GM12878 (cell line): ENCODE measurements around the gene LIG1. TPM values are rescaled to one million over a fixed set of nuclear protein-coding genes. Genes with fewer than 3 reads are reported as not detected.

Experiments
- ATAC-seq: fragments of 200-7000 bp; cut with Tn5 transposase; 3 replicates; pipeline ENCODE4 v1.9.1; 2020; ENCODE audit warnings: mild to moderate bottlenecking, moderate library complexity
- BruUV-seq: library from RNA; stranded (reverse); fragments of 400-500 nt; replicated peaks from 2 replicates; lab custom pipeline; 2021; lab: Mats Ljungman, UMichigan
- CTCF ChIA-PET: fragments of 300-600 bp; sonication (Branson Sonifier 250); formaldehyde crosslinking; extraction: SDS; loops from one replicate; lab custom pipeline; 2021; ENCODE audit warnings: inconsistent platforms; lab: Yijun Ruan, JAX
- POLR2A ChIA-PET: fragments of 350-600 bp; formaldehyde crosslinking; extraction: SDS; loops from one replicate; lab custom pipeline; 2021; ENCODE audit warnings: inconsistent platforms; lab: Charles Lee
- RAD21 ChIA-PET: fragments of 300-600 bp; sonication (Branson Sonifier 250); formaldehyde crosslinking; loops from one replicate; lab custom pipeline; 2023; ENCODE audit warnings: antibody characterized with exemption; ENCODE audit not compliant: unreplicated experiment; lab: Charles Lee
- SMC1A ChIA-PET: fragments of 300-600 bp; sonication (Branson Sonifier 250); formaldehyde crosslinking; loops from one replicate; lab custom pipeline; 2023; ENCODE audit not compliant: unreplicated experiment, uncharacterized antibody; lab: Charles Lee
- DNase-seq: peaks from one replicate; pipeline ENCODE4 v3.0.0-alpha.2; 2011; ENCODE audit warnings: low read depth, low spot score
- FAIRE-seq: peaks from 3 replicates; lab custom pipeline; 2011; peaks lifted over from hg19 to GRCh38; lab: Jason Lieb, UNC
- H2AFZ ChIP-seq: 2 replicates; pipeline ENCODE4 v1.6.0; 2011; ENCODE audit warnings: low read depth, low read length, control low read depth; ENCODE audit not compliant: control insufficient read depth
- H3K27ac ChIP-seq: 2 replicates; pipeline ENCODE4 v1.5.1; 2011; ENCODE audit warnings: control low read depth; ENCODE audit not compliant: control insufficient read depth, insufficient read depth
- H3K27me3 ChIP-seq, 2 experiments: replicated peaks in 1 of 2; 2 replicates each; pipeline versions ENCODE4 v1.6.0 to v1.6.1; 2011; ENCODE audit warnings: low read length in 1 of 2; ENCODE audit not compliant: control insufficient read depth in 2 of 2, insufficient read depth in 2 of 2
- H3K36me3 ChIP-seq, 2 experiments: 2 replicates each; pipeline ENCODE4 v1.5.1; 2011; ENCODE audit warnings: low read length in 1 of 2; ENCODE audit not compliant: control insufficient read depth in 2 of 2, insufficient read depth in 2 of 2
- H3K4me1 ChIP-seq: 2 replicates; pipeline ENCODE4 v1.6.1; 2011; ENCODE audit warnings: mild to moderate bottlenecking, low read length, moderate library complexity, mixed read lengths; ENCODE audit not compliant: control insufficient read depth, insufficient read depth
- H3K4me2 ChIP-seq: 2 replicates; pipeline ENCODE4 v1.6.0; 2011; ENCODE audit warnings: control low read depth; ENCODE audit not compliant: control insufficient read depth, insufficient read depth
- H3K4me3 ChIP-seq: fragments of 200-600 bp; sonication (generic); 2 replicates; pipeline ENCODE4 v1.5.1; 2016
- H3K79me2 ChIP-seq: 2 replicates; pipeline ENCODE4 v1.6.0; 2011; ENCODE audit warnings: low read length; ENCODE audit not compliant: control insufficient read depth, insufficient read depth
- H3K9ac ChIP-seq: 2 replicates; pipeline ENCODE4 v1.8.0; 2011; ENCODE audit warnings: low read length, control low read depth, mixed read lengths; ENCODE audit not compliant: control insufficient read depth, insufficient read depth
- H3K9me3 ChIP-seq: replicated peaks from 3 replicates; pipeline ENCODE4 v1.5.1; 2011; ENCODE audit warnings: mild to moderate bottlenecking, low read length; ENCODE audit not compliant: control insufficient read depth, insufficient read depth
- H4K20me1 ChIP-seq: 2 replicates; pipeline ENCODE4 v1.6.0; 2011; ENCODE audit not compliant: control insufficient read depth, insufficient read depth
- ATF2 ChIP-seq: IDR thresholded peaks from 2 replicates; pipeline ENCODE4 v1.6.1; 2012; ENCODE audit warnings: low read length, inconsistent platforms
- CREB1 ChIP-seq: IDR thresholded peaks from 2 replicates; pipeline ENCODE4 v1.6.1; 2012; ENCODE audit warnings: low read depth, mild to moderate bottlenecking, inconsistent platforms
- CREM ChIP-seq: IDR thresholded peaks from 2 replicates; pipeline ENCODE4 v1.6.1; 2014; ENCODE audit warnings: antibody characterized with exemption, low read depth
- CUX1 ChIP-seq: IDR thresholded peaks from 2 replicates; pipeline ENCODE4 v1.6.1; 2012; ENCODE audit warnings: improper control_type of control experiment, low read depth, low read length; ENCODE audit not compliant: insufficient replicate concordance
- KDM1A ChIP-seq: fragments of 200-600 bp; sonication (generic); IDR thresholded peaks from 2 replicates; pipeline ENCODE4 v1.6.1; 2016; ENCODE audit warnings: borderline replicate concordance
- MYC ChIP-seq: IDR thresholded peaks from 2 replicates; pipeline ENCODE4 v1.6.1; 2011; ENCODE audit warnings: mild to moderate bottlenecking, low read length, moderate library complexity, inconsistent platforms; ENCODE audit not compliant: insufficient read depth, insufficient replicate concordance, insufficient read length, severe bottlenecking
- NBN ChIP-seq: fragments of 450-650 bp; IDR thresholded peaks from 2 replicates; pipeline ENCODE4 v1.6.1; 2016
- NR2C2 ChIP-seq: IDR thresholded peaks from 2 replicates; pipeline ENCODE4 v1.6.1; 2011; ENCODE audit warnings: borderline replicate concordance, low read depth; ENCODE audit not compliant: control insufficient read depth, insufficient read length
- SPI1 ChIP-seq: IDR thresholded peaks from 2 replicates; pipeline ENCODE4 v1.6.1; 2011; ENCODE audit warnings: low read depth, mild to moderate bottlenecking, low read length, moderate library complexity, borderline replicate concordance; ENCODE audit not compliant: insufficient read depth
- ZNF687 ChIP-seq: fragments of 450-650 bp; IDR thresholded peaks from 2 replicates; pipeline ENCODE4 v1.6.1; 2017; ENCODE audit warnings: mild to moderate bottlenecking, moderate library complexity
- WGBS: methylation state at CpG from one replicate; pipeline ENCODE4 v1.1.6; 2016; ENCODE audit warnings: low lambda C conversion rate; ENCODE audit not compliant: insufficient replicate concordance, insufficient coverage; ENCODE audit errors: missing lambda C conversion rate; 5-methylcytosine and 5-hydroxymethylcytosine counted together
- in situ Hi-C: fragments of 300-500 bp; cut with MboI; formaldehyde crosslinking; loops from 9 replicates; pipeline ENCODE4 v1.14.3; 2018; ENCODE audit warnings: mixed read lengths
- intact Hi-C: fragments of 100-400 bp; cut with micrococcal nuclease; formaldehyde crosslinking; loops from one replicate; pipeline ENCODE4 v1.14.2; 2022; ENCODE audit not compliant: unreplicated experiment
- polyA plus RNA-seq, 11 experiments: library from polyadenylated mRNA; depleted of rRNA in 4 of 11; unstranded in 6 of 11; stranded (reverse) in 5 of 11; fragments of >200 nt; fragmentation: Nextera tagmentation in 4 of 11; fragmentation: Illumina TruSeq in 1 of 11; extraction: Ambion mirVana in 4 of 11; extraction: Trizol in 1 of 11; gene quantifications; 1 replicate in 1 of 11; 2 replicates in 10 of 11; pipeline versions ENCODE4 v1.2.1 to v1.2.3, GENCODE V29; 2011 to 2016; ENCODE audit warnings: inconsistent platforms in 2 of 11, missing spikeins in 2 of 11, low read depth in 1 of 11
- total RNA-seq, 4 experiments: library from RNA; depleted of rRNA in 3 of 4; stranded (reverse); fragments of >200 nt in 3 of 4; fragmentation: Illumina TruSeq in 1 of 4; extraction: Trizol in 1 of 4; gene quantifications; 2 replicates each; pipeline versions ENCODE4 v1.2.1 to v1.2.3, GENCODE V29; 2013 to 2021
- TF ChIP-seq, protein P1 (sequence below): fragments of 450-650 bp; conservative IDR thresholded peaks from 2 replicates; pipeline ENCODE4 v1.6.1; 2017; ENCODE audit warnings: mild to moderate bottlenecking, moderate library complexity

LIG1 gene
- total and polyA plus RNA-seq, 10 of the 15 experiments (the other 5 are each of a cell fraction or from before 2014, with no cell fraction given) = 7.8 to 117 (median 73.7) TPM

- H3K4me3 ChIP-seq = no peak overlapping the region
- no peak overlapping the region for H2AFZ ChIP-seq
- intact Hi-C loops = no loop called here
- ChIA-PET SMC1A (no interaction called here), RAD21 (no interaction called here), POLR2A (interaction anchor here (0.7 kb wide), 1 partner anchor 140 kb away, joined by 3 read pairs; no protein-coding TSS in a partner anchor), CTCF (no interaction called here)
- no peaks in the 10 kb centered on the region for H3K79me2 ChIP-seq
- BruUV-seq = no TSS peak
- no peaks in the 10 kb centered on the region for H3K27me3 ChIP-seq
- no peak overlapping the region for H3K9ac ChIP-seq
- no peak for ATAC-seq
- H3K4me1 ChIP-seq = peaks cover 12% of the 10 kb centered on the region
- no peak for DNase-seq
- no peak overlapping the region for H3K4me2 ChIP-seq
- no peaks in the 10 kb centered on the region for H4K20me1 ChIP-seq
- TF ChIP-seq ZNF687 (no peak), KDM1A (no peak), NR2C2 (no peak), NBN (no peak), ATF2 (no peak), CUX1 (no peak), MYC (no peak), SPI1 (no peak), CREM (no peak), CREB1 (no peak)
- TF ChIP-seq, protein P1, sequence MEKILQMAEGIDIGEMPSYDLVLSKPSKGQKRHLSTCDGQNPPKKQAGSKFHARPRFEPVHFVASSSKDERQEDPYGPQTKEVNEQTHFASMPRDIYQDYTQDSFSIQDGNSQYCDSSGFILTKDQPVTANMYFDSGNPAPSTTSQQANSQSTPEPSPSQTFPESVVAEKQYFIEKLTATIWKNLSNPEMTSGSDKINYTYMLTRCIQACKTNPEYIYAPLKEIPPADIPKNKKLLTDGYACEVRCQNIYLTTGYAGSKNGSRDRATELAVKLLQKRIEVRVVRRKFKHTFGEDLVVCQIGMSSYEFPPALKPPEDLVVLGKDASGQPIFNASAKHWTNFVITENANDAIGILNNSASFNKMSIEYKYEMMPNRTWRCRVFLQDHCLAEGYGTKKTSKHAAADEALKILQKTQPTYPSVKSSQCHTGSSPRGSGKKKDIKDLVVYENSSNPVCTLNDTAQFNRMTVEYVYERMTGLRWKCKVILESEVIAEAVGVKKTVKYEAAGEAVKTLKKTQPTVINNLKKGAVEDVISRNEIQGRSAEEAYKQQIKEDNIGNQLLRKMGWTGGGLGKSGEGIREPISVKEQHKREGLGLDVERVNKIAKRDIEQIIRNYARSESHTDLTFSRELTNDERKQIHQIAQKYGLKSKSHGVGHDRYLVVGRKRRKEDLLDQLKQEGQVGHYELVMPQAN = no peak
- in situ Hi-C loops = no loop called here
- H3K9me3 ChIP-seq = peaks cover 2% of the 10 kb centered on the region; the same call in 2 of the 3 replicates
- FAIRE-seq = no peak
- whole genome bisulfite sequencing = 99% methylated on average over 33 of the region's 38 CpGs
- H3K36me3 ChIP-seq = peaks cover 0 to 3% of the 10 kb centered on the region in 2 experiments; a peak in 1 of 4 replicates
- H3K27ac ChIP-seq = no peak overlapping the region
Measured at GRCh38 chr19:48182434-48182833, 12.3 kb upstream of the LIG1 start.
